SU-DHL-6 (cell line): Measurements from ENCODE around the gene CPA5.

Experiments
- EZH2phosphoT487 ChIP-seq: fragments of 200-600 bp; sonication (generic), shearing (Covaris generic); conservative IDR thresholded peaks from 2 replicates; pipeline ENCODE4 v1.6.1; 2018; ENCODE audit warnings: mild to moderate bottlenecking, antibody characterized with exemption, low read length, moderate library complexity, mixed read lengths
- TF ChIP-seq, protein P1 (sequence below): fragments of 200-600 bp; sonication (generic); IDR thresholded peaks from one replicate; pipeline ENCODE4 v1.5.1; 2017; ENCODE audit warnings: antibody characterized with exemption, mild to moderate bottlenecking, low read length, moderate library complexity; ENCODE audit not compliant: insufficient read depth, poor library complexity, severe bottlenecking

DNA sequence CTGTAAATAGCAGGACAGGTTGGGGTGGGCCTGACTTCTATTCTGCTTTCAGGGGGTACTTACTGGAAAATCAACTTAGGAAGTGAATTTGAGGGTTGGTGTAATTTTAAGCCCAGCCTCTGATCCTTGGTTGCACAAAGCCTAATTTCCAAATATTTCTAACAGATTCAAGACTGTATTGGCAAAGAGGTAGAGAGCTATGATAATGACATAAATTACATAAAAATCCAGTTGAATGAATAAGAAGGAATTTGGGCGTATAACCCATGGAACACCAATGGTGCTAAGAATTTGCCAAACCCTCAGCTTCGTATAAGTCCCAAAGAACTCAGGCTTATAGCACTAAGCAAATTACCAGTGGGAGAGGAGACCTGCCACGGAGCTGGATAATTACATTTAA, 39.7 kb upstream of the CPA5 start:
- TF ChIP-seq, protein P1, sequence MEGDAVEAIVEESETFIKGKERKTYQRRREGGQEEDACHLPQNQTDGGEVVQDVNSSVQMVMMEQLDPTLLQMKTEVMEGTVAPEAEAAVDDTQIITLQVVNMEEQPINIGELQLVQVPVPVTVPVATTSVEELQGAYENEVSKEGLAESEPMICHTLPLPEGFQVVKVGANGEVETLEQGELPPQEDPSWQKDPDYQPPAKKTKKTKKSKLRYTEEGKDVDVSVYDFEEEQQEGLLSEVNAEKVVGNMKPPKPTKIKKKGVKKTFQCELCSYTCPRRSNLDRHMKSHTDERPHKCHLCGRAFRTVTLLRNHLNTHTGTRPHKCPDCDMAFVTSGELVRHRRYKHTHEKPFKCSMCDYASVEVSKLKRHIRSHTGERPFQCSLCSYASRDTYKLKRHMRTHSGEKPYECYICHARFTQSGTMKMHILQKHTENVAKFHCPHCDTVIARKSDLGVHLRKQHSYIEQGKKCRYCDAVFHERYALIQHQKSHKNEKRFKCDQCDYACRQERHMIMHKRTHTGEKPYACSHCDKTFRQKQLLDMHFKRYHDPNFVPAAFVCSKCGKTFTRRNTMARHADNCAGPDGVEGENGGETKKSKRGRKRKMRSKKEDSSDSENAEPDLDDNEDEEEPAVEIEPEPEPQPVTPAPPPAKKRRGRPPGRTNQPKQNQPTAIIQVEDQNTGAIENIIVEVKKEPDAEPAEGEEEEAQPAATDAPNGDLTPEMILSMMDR, result no peak
- TF ChIP-seq EZH2phosphoT487, result no peak
